H4 (cell line): Measurements from ENCODE around the gene NUMB. TPM values are rescaled to one million over a fixed set of nuclear protein-coding genes. Genes with fewer than 3 reads are reported as not detected.
A peak's percentile ranks its signal among the peaks of the same experiment; 100 is the strongest.
"Not testable (repeated sequence)": the region's sequence is repeated elsewhere in the genome, so short reads cannot be mapped to it uniquely, and the experiment has no call there.

Experiments used
- DNase-seq: peaks from one replicate; pipeline ENCODE4 v3.0.0-alpha.2; 2015; ENCODE audit warnings: low spot score
- total RNA-seq: library from RNA; depleted of rRNA; stranded (reverse); fragments of >200 nt; shearing (Covaris generic); gene quantifications from 2 replicates; pipeline ENCODE4 v1.2.3, GENCODE V29; 2014

The NUMB gene
- total RNA-seq, 1 experiment from 2014 or later = 13.2 TPM

GRCh38 chr14:73359445-73359844 is 98.9 kb downstream of the NUMB start:
- DNase-seq = no peak

GRCh38 chr14:73358187-73358586 is 100.2 kb downstream of the NUMB start:
- no peak for DNase-seq

GRCh38 chr14:73349091-73349490 is 109.3 kb downstream of the NUMB start:
- not testable (repeated sequence) for DNase-seq

GRCh38 chr14:73344319-73344718 is 114.0 kb downstream of the NUMB start:
- DNase-seq = no peak

GRCh38 chr14:73342670-73343069 is 115.7 kb downstream of the NUMB start:
- DNase-seq = no peak

GRCh38 chr14:73339846-73340595 is 118.3 kb downstream of the NUMB start:
- DNase-seq = no peak

GRCh38 chr14:73339206-73339605 is 119.1 kb downstream of the NUMB start:
- no peak for DNase-seq

- DNase-seq = no peak
These were observed 119.8 kb downstream of the NUMB start for GRCh38 chr14:73338551-73338950.

- DNase-seq = no peak
These were observed 125.3 kb downstream of the NUMB start for GRCh38 chr14:73333031-73333430.

GRCh38 chr14:73325630-73326299 is 132.6 kb downstream of the NUMB start:
- DNase-seq = no peak

GRCh38 chr14:73325063-73325462 is 133.3 kb downstream of the NUMB start:
- no peak for DNase-seq

- no peak for DNase-seq
These were observed 133.8 kb downstream of the NUMB start for GRCh38 chr14:73324533-73324932.

- DNase-seq = no peak
These were observed 134.4 kb downstream of the NUMB start for GRCh38 chr14:73323896-73324399.

GRCh38 chr14:73313151-73313550 is 145.2 kb downstream of the NUMB start:
- no peak for DNase-seq

- no peak for DNase-seq
These were observed 145.7 kb downstream of the NUMB start for GRCh38 chr14:73312687-73313086.

GRCh38 chr14:73311708-73312030 is 146.7 kb downstream of the NUMB start:
- DNase-seq = peak; percentile 20

- DNase-seq = not testable (repeated sequence)
These were observed 149.1 kb downstream of the NUMB start for GRCh38 chr14:73309207-73309606.

GRCh38 chr14:73307261-73307660 is 151.1 kb downstream of the NUMB start:
- no peak for DNase-seq

GRCh38 chr14:73305499-73305898 is 152.8 kb downstream of the NUMB start:
- DNase-seq = no peak

- peak; percentile 24 for DNase-seq
These were observed 163.0 kb downstream of the NUMB start for GRCh38 chr14:73295198-73295796.

GRCh38 chr14:73293782-73294781 is 164.3 kb downstream of the NUMB start:
- DNase-seq = no peak

- no peak for DNase-seq
These were observed 168.1 kb downstream of the NUMB start for GRCh38 chr14:73290279-73290678.
